ENCODE results near the gene CDKAL1. TPM values are rescaled to one million over a fixed set of nuclear protein-coding genes. Genes with fewer than 3 reads are reported as not detected.

The CDKAL1 gene
- total RNA-seq, 5 donors from 2014 or later (not counting 1 experiment from before 2014, with no cell fraction given) = 18.8 to 29.9 (median 20.5) TPM

- peaks cover 17 to 42% (median 27%) of the 10 kb centered on the region in 3 donors for H3K4me1 Mint-ChIP-seq
- no CpG with 5 or more reads among the region's 3 CpGs for WGBS (ENCODE audit: insufficient coverage)
- no peaks in the 10 kb centered on the region for H3K27me3 Mint-ChIP-seq
- CTCF ChIA-PET = no interaction called here
- ATAC-seq (replicated peaks in 1 of 4) = no peak
- no peak overlapping the region for H3K4me3 Mint-ChIP-seq
- H3K27ac Mint-ChIP-seq = no peak overlapping the region
- Histone ChIP-seq H3K4me1 (ENCODE audit: control insufficient read depth in 1 of 2, extremely low read depth in 1 of 2, insufficient read depth in 2 of 2, low read length in 2 of 2) (no peaks in the 10 kb centered on the region), H3K27me3 (replicated peaks in 1 of 2; ENCODE audit: control insufficient read depth in 2 of 2, extremely low read depth in 1 of 2, insufficient read depth in 2 of 2, low read length in 1 of 2) (no peaks in the 10 kb centered on the region), H3K36me3 (ENCODE audit: control insufficient read depth in 2 of 2, extremely low read depth in 1 of 2, insufficient read depth in 1 of 2, low read length in 1 of 2) (no peaks in the 10 kb centered on the region), H3K27ac (ENCODE audit: low read length) (no peak overlapping the region), H3K4me3 (ENCODE audit: control insufficient read depth in 1 of 2, extremely low read depth in 1 of 2, low read length in 1 of 2) (no peak overlapping the region), H3K9me3 (no peaks in the 10 kb centered on the region)
- peaks cover 29% of the 10 kb centered on the region for H3K36me3 Mint-ChIP-seq
- H3K9me3 Mint-ChIP-seq = no peaks in the 10 kb centered on the region
- POLR2A ChIA-PET = no interaction called here
- no peak for DNase-seq
Measured at GRCh38 chr6:20660534-20660933, 126.3 kb downstream of the CDKAL1 start.

- no peaks in the 10 kb centered on the region for H3K9me3 Mint-ChIP-seq
- Histone ChIP-seq H3K4me3 (ENCODE audit: control insufficient read depth in 1 of 2, extremely low read depth in 1 of 2, low read length in 1 of 2) (no peak overlapping the region), H3K27me3 (replicated peaks in 1 of 2; ENCODE audit: control insufficient read depth in 2 of 2, extremely low read depth in 1 of 2, insufficient read depth in 2 of 2, low read length in 1 of 2) (no peaks in the 10 kb centered on the region), H3K9me3 (no peaks in the 10 kb centered on the region), H3K27ac (ENCODE audit: low read length) (no peak overlapping the region), H3K36me3 (ENCODE audit: control insufficient read depth in 2 of 2, extremely low read depth in 1 of 2, insufficient read depth in 1 of 2, low read length in 1 of 2) (no peaks in the 10 kb centered on the region), H3K4me1 (ENCODE audit: control insufficient read depth in 1 of 2, extremely low read depth in 1 of 2, insufficient read depth in 2 of 2, low read length in 2 of 2) (no peaks in the 10 kb centered on the region)
- H3K27me3 Mint-ChIP-seq = no peaks in the 10 kb centered on the region
- POLR2A ChIA-PET = no interaction called here
- peaks cover 17 to 43% (median 27%) of the 10 kb centered on the region in 3 donors for H3K4me1 Mint-ChIP-seq
- no peak for DNase-seq
- H3K4me3 Mint-ChIP-seq = no peak overlapping the region
- H3K27ac Mint-ChIP-seq = no peak overlapping the region
- CTCF ChIA-PET = no interaction called here
- ATAC-seq (replicated peaks in 1 of 4) = no peak
- H3K36me3 Mint-ChIP-seq = peaks cover 29% of the 10 kb centered on the region
Measured at GRCh38 chr6:20661721-20662120, 127.5 kb downstream of the CDKAL1 start.

- ChIA-PET CTCF (no interaction called here), POLR2A (no interaction called here)
- Histone ChIP-seq H3K27me3 (replicated peaks in 1 of 2; ENCODE audit: control insufficient read depth in 2 of 2, extremely low read depth in 1 of 2, insufficient read depth in 2 of 2, low read length in 1 of 2) (no peaks in the 10 kb centered on the region), H3K27ac (ENCODE audit: low read length) (no peak overlapping the region), H3K9me3 (no peaks in the 10 kb centered on the region), H3K4me3 (ENCODE audit: control insufficient read depth in 1 of 2, extremely low read depth in 1 of 2, low read length in 1 of 2) (no peak overlapping the region), H3K36me3 (ENCODE audit: control insufficient read depth in 2 of 2, extremely low read depth in 1 of 2, insufficient read depth in 1 of 2, low read length in 1 of 2) (no peaks in the 10 kb centered on the region), H3K4me1 (ENCODE audit: control insufficient read depth in 1 of 2, extremely low read depth in 1 of 2, insufficient read depth in 2 of 2, low read length in 2 of 2) (no peaks in the 10 kb centered on the region)
- H3K4me3 Mint-ChIP-seq = no peak overlapping the region
- no CpG with 5 or more reads among the region's 1 CpG for WGBS (ENCODE audit: insufficient coverage)
- no peak overlapping the region for H3K27ac Mint-ChIP-seq
- no peak for ATAC-seq (replicated peaks in 1 of 4)
- DNase-seq = no peak
- no peaks in the 10 kb centered on the region for H3K9me3 Mint-ChIP-seq
- no peaks in the 10 kb centered on the region for H3K27me3 Mint-ChIP-seq
- peaks cover 28% of the 10 kb centered on the region for H3K36me3 Mint-ChIP-seq
- H3K4me1 Mint-ChIP-seq = peaks cover 19 to 43% (median 30%) of the 10 kb centered on the region in 3 donors
Measured at GRCh38 chr6:20664250-20664649, 130.0 kb downstream of the CDKAL1 start.

GRCh38 chr6:20665290-20665689 lies 131.0 kb downstream of the CDKAL1 start:
- no peaks in the 10 kb centered on the region for H3K9me3 Mint-ChIP-seq
- DNase-seq (no peak), ATAC-seq (replicated peaks in 1 of 4) (no peak)
- ChIA-PET POLR2A (no interaction called here), CTCF (interaction anchor here in 1 of 2 donors (0.7 kb wide), 1 partner anchor 31 kb away, joined by 6 read pairs; no protein-coding TSS in a partner anchor)
- Histone ChIP-seq H3K27me3 (replicated peaks in 1 of 2; ENCODE audit: control insufficient read depth in 2 of 2, extremely low read depth in 1 of 2, insufficient read depth in 2 of 2, low read length in 1 of 2) (no peaks in the 10 kb centered on the region), H3K36me3 (ENCODE audit: control insufficient read depth in 2 of 2, extremely low read depth in 1 of 2, insufficient read depth in 1 of 2, low read length in 1 of 2) (no peaks in the 10 kb centered on the region), H3K27ac (ENCODE audit: low read length) (no peak overlapping the region), H3K9me3 (no peaks in the 10 kb centered on the region), H3K4me3 (ENCODE audit: control insufficient read depth in 1 of 2, extremely low read depth in 1 of 2, low read length in 1 of 2) (no peak overlapping the region), H3K4me1 (ENCODE audit: control insufficient read depth in 1 of 2, extremely low read depth in 1 of 2, insufficient read depth in 2 of 2, low read length in 2 of 2) (no peaks in the 10 kb centered on the region)
- H3K4me3 Mint-ChIP-seq = no peak overlapping the region
- peaks cover 22 to 41% (median 28%) of the 10 kb centered on the region in 3 donors for H3K4me1 Mint-ChIP-seq
- WGBS (ENCODE audit: insufficient coverage) = no CpG with 5 or more reads among the region's 2 CpGs
- no peak overlapping the region for H3K27ac Mint-ChIP-seq
- no peaks in the 10 kb centered on the region for H3K27me3 Mint-ChIP-seq
- peaks cover 26% of the 10 kb centered on the region for H3K36me3 Mint-ChIP-seq

- ChIA-PET CTCF (interaction anchor here in 1 of 2 donors (0.6 kb wide), 1 partner anchor 44 kb away, joined by 3 read pairs; no protein-coding TSS in a partner anchor), POLR2A (interaction anchor here in 1 of 2 donors (0.6 kb wide), 1 partner anchor 62 kb away, joined by 6 read pairs; no protein-coding TSS in a partner anchor)
- H3K4me1 Mint-ChIP-seq = peaks cover 12 to 24% (median 17%) of the 10 kb centered on the region in 3 donors
- H3K36me3 ChIP-seq (ENCODE audit: control insufficient read depth in 2 of 2, extremely low read depth in 1 of 2, insufficient read depth in 1 of 2, low read length in 1 of 2) = no peaks in the 10 kb centered on the region
- H3K4me3 ChIP-seq (ENCODE audit: control insufficient read depth in 1 of 2, extremely low read depth in 1 of 2, low read length in 1 of 2) = no peak overlapping the region
- ATAC-seq (replicated peaks in 1 of 4) = no peak
- H3K9me3 ChIP-seq = no peaks in the 10 kb centered on the region
- H3K9me3 Mint-ChIP-seq = peaks cover 0 to 4% (median 4%) of the 10 kb centered on the region in 3 donors
- H3K27ac ChIP-seq (ENCODE audit: low read length) = no peak overlapping the region
- no peaks in the 10 kb centered on the region for H3K27me3 ChIP-seq (replicated peaks in 1 of 2; ENCODE audit: control insufficient read depth in 2 of 2, extremely low read depth in 1 of 2, insufficient read depth in 2 of 2, low read length in 1 of 2)
- no peak overlapping the region for H3K27ac Mint-ChIP-seq
- no peaks in the 10 kb centered on the region for H3K4me1 ChIP-seq (ENCODE audit: control insufficient read depth in 1 of 2, extremely low read depth in 1 of 2, insufficient read depth in 2 of 2, low read length in 2 of 2)
- H3K36me3 Mint-ChIP-seq = peaks cover 35% of the 10 kb centered on the region
- no peaks in the 10 kb centered on the region for H3K27me3 Mint-ChIP-seq
- no peak overlapping the region for H3K4me3 Mint-ChIP-seq
- WGBS (ENCODE audit: insufficient coverage) = 78% methylated on average over 4 of the region's 6 CpGs
- no peak for DNase-seq
Measured at GRCh38 chr6:20669571-20670314, 135.5 kb downstream of the CDKAL1 start.

GRCh38 chr6:20670750-20671149 lies 136.5 kb downstream of the CDKAL1 start:
- no peaks in the 10 kb centered on the region for H3K27me3 Mint-ChIP-seq
- peaks cover 0 to 4% (median 4%) of the 10 kb centered on the region in 3 donors for H3K9me3 Mint-ChIP-seq
- no peak overlapping the region for H3K4me3 Mint-ChIP-seq
- no peaks in the 10 kb centered on the region for H3K27me3 ChIP-seq (replicated peaks in 1 of 2; ENCODE audit: control insufficient read depth in 2 of 2, extremely low read depth in 1 of 2, insufficient read depth in 2 of 2, low read length in 1 of 2)
- H3K4me1 ChIP-seq (ENCODE audit: control insufficient read depth in 1 of 2, extremely low read depth in 1 of 2, insufficient read depth in 2 of 2, low read length in 2 of 2) = no peaks in the 10 kb centered on the region
- POLR2A ChIA-PET = no interaction called here
- ATAC-seq (replicated peaks in 1 of 4) (no peak), DNase-seq (no peak)
- H3K36me3 ChIP-seq (ENCODE audit: control insufficient read depth in 2 of 2, extremely low read depth in 1 of 2, insufficient read depth in 1 of 2, low read length in 1 of 2) = no peaks in the 10 kb centered on the region
- H3K9me3 ChIP-seq = no peaks in the 10 kb centered on the region
- no peak overlapping the region for H3K27ac Mint-ChIP-seq
- no CpG with 5 or more reads among the region's 2 CpGs for WGBS (ENCODE audit: insufficient coverage)
- CTCF ChIA-PET = no interaction called here
- H3K4me3 ChIP-seq (ENCODE audit: control insufficient read depth in 1 of 2, extremely low read depth in 1 of 2, low read length in 1 of 2) = no peak overlapping the region
- H3K4me1 Mint-ChIP-seq = peaks cover 15 to 25% (median 19%) of the 10 kb centered on the region in 3 donors
- H3K36me3 Mint-ChIP-seq = peaks cover 32% of the 10 kb centered on the region
- H3K27ac ChIP-seq (ENCODE audit: low read length) = no peak overlapping the region

Measured in T-cell (primary cell).